ENCODE results near the gene IL17B. TPM values are rescaled to one million over a fixed set of nuclear protein-coding genes. Genes with fewer than 3 reads are reported as not detected.

The IL17B gene
- total RNA-seq, 4 donors from 2014 or later = not detected

- no peak for TF ChIP-seq POLR2A (IDR thresholded peaks at IDR 0.05)
- no peak for TF ChIP-seq CTCF (IDR thresholded peaks at IDR 0.05)
- DNase-seq = no peak
- no peak overlapping the region for H3K27ac ChIP-seq
- no peaks in the 10 kb centered on the region for H3K36me3 ChIP-seq
- no peaks in the 10 kb centered on the region for H3K27me3 ChIP-seq
- no peak overlapping the region for H3K4me3 ChIP-seq
- peaks cover 0 to 8% (median 0%) of the 10 kb centered on the region in 4 donors for H3K4me1 ChIP-seq
- no peaks in the 10 kb centered on the region for H3K9me3 ChIP-seq
Measured at GRCh38 chr5:149366169-149366729, 12.8 kb downstream of the IL17B start.

- TF ChIP-seq CTCF (IDR thresholded peaks at IDR 0.05) (no peak), POLR2A (IDR thresholded peaks at IDR 0.05) (no peak)
- H3K9me3 ChIP-seq = no peaks in the 10 kb centered on the region
- no peaks in the 10 kb centered on the region for H3K27me3 ChIP-seq
- peaks cover 0 to 8% (median 0%) of the 10 kb centered on the region in 4 donors for H3K4me1 ChIP-seq
- no peak for DNase-seq
- no peak overlapping the region for H3K4me3 ChIP-seq
- H3K27ac ChIP-seq = no peak overlapping the region
- H3K36me3 ChIP-seq = no peaks in the 10 kb centered on the region
Measured at GRCh38 chr5:149365418-149365817, 13.7 kb downstream of the IL17B start.

GRCh38 chr5:149364719-149365118, 14.4 kb downstream of the IL17B start:
- Histone ChIP-seq H3K4me3 (no peak overlapping the region), H3K4me1 (peaks cover 0 to 8% (median 2%) of the 10 kb centered on the region in 4 donors), H3K9me3 (no peaks in the 10 kb centered on the region), H3K27me3 (no peaks in the 10 kb centered on the region), H3K27ac (no peak overlapping the region), H3K36me3 (no peaks in the 10 kb centered on the region)
- no peak for DNase-seq
- TF ChIP-seq POLR2A (IDR thresholded peaks at IDR 0.05) (no peak), CTCF (IDR thresholded peaks at IDR 0.05) (no peak)

GRCh38 chr5:149363936-149364335, 15.2 kb downstream of the IL17B start:
- H3K27me3 ChIP-seq = no peaks in the 10 kb centered on the region
- TF ChIP-seq CTCF (IDR thresholded peaks at IDR 0.05) (no peak), POLR2A (IDR thresholded peaks at IDR 0.05) (no peak)
- H3K4me1 ChIP-seq = peaks cover 0 to 8% (median 2%) of the 10 kb centered on the region in 4 donors
- no peak overlapping the region for H3K27ac ChIP-seq
- no peak overlapping the region for H3K4me3 ChIP-seq
- H3K36me3 ChIP-seq = no peaks in the 10 kb centered on the region
- no peaks in the 10 kb centered on the region for H3K9me3 ChIP-seq
- no peak for DNase-seq

- no peaks in the 10 kb centered on the region for H3K36me3 ChIP-seq
- H3K4me3 ChIP-seq = no peak overlapping the region
- no peaks in the 10 kb centered on the region for H3K9me3 ChIP-seq
- H3K27ac ChIP-seq = no peak overlapping the region
- H3K4me1 ChIP-seq = peaks cover 0 to 13% (median 2%) of the 10 kb centered on the region in 4 donors
- H3K27me3 ChIP-seq = no peaks in the 10 kb centered on the region
- DNase-seq = no peak
- TF ChIP-seq CTCF (IDR thresholded peaks at IDR 0.05) = no peak
- no peak for TF ChIP-seq POLR2A (IDR thresholded peaks at IDR 0.05)
Measured at GRCh38 chr5:149363358-149363757, 15.7 kb downstream of the IL17B start.

- no peak for TF ChIP-seq POLR2A (IDR thresholded peaks at IDR 0.05)
- TF ChIP-seq CTCF (IDR thresholded peaks at IDR 0.05) = no peak
- H3K27me3 ChIP-seq = no peaks in the 10 kb centered on the region
- no peak for DNase-seq
- H3K27ac ChIP-seq = no peak overlapping the region
- H3K4me1 ChIP-seq = peaks cover 0 to 12% (median 2%) of the 10 kb centered on the region in 4 donors
- H3K4me3 ChIP-seq = no peak overlapping the region
- no peaks in the 10 kb centered on the region for H3K9me3 ChIP-seq
- no peaks in the 10 kb centered on the region for H3K36me3 ChIP-seq
Measured at GRCh38 chr5:149362541-149362940, 16.6 kb downstream of the IL17B start.

All from Peyer's patch (tissue), 4 donors.